ENCODE data around the gene RAE1.
A peak's percentile ranks its signal among the peaks of the same experiment; 100 is the strongest.

RAE1 gene

DNA sequence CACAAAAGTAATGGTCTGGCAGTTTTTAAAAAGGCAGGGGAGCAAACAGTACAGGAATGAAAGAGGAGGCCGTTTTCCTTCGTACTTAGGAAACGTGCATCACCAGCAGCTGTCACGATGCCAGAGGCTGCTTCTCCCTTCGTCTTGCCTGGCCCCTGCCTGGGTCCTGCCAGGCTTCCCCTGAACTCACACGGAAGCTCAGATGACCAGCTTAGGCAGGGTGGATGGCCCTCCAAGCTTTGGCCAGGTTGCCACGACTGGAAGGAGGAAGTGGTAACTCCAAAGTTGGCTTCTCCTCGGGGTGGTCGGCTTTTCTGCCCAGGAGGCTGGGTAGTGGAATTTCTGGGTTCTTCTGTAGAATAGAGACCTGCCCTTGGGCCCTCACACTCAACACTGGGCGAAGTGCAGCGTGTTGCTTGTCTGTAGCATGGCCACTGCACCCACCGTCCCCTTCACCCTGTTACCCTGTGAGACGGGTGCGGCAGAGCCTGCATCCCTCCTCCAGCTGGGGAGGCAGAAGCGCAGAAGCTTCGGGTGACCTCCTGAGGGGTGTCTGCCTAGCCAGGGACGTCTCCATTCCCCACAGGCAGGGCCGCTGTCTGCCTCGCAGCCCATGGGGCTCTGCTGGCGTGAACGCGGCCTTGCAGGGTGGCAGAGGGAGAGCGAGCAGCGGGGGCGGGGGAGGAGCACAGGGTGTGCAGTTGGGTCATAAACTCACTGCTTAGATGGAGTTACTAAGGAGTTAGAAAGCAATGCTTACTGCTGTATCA, 21.7 kb downstream of the RAE1 start:
- no peak for DNase-seq

DNA sequence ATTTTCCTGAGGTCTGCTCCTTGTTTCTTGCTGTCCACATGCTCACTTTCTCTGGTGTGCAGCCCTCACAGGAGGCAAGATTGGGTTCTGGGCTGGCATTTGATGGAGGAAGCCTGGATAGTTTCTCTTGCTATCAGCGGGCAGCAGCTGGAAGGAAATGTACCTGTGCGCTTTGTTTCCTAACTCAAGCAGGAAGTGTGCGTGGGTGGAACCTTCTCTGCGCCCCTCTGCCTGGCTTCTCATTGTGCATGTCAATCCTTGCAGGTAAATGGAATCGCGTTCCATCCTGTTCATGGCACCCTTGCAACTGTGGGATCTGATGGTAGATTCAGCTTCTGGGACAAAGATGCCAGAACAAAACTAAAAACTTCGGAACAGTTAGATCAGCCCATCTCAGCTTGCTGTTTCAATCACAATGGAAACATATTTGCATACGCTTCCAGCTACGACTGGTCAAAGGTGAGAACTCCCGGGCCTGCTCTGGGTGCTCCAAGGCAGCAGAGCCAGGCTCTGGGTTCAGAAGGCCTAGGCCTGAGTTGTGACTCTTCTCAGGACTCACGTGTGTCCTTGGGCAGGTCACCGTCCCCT, 23.4 kb downstream of the RAE1 start:
- DNase-seq, result no peak

DNA sequence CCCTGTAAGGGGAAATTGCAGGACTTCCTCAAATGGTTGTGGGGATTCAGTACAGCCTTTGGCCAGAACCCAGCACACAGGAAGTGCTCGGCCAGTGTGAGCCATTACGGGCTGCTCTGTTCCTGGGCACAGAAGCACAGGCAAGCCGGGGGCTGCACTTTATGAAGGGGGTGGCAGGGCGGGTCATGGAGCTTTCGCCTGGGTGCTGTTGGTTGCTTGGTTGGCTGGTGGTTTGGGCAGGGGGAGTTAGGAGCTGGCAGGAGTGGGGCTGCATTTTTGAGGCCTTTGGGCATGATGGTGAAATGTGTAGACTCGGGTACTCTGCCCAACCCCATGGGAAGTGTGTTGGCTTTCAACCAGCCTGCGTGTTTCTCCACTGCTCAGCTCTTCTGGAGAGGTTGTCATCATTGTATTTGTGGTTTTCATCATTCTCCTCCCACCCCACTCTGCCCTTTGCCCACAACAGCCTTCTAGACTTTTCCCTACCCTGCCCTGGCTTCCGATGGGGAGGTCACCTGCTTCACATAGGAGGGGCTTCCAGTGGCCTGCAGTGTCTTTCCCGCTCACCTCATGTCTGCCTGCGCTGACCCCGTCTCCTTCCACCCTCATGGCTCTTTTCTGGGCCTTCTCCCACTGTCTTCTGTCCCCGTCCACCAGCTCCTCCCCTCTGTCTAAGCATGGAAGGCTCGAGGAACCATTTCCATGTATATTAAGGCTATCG, 24.0 kb downstream of the RAE1 start:
- DNase-seq, result no peak

DNA sequence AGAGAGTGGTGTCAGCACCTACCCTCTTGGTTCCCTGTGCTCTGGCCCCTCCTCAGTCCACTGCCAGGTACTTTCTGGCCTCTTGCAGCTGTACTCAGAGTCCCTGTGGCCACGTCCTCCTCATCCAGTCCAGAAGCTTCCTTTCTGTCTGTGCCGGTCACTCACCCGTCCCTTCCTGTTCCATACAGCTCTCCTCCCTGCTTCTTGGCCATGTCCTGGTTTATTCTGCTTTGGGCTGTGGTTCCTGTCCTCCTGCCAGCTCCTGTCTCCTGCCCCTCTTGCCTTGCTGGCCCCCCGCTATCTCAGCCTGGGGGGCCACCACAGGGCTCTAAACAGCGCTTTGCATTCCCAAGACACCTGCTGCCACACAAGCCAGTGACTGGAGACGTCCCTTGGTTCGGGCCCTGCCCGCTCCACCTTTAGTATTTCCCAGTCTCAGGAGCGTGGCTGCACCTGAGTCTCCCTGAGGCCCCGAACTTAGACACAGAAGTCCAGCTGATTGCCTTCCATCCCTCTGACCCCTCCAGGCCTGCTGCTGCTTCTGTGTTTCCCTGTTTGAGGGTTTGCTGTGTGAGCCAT, 24.7 kb downstream of the RAE1 start:
- DNase-seq, result no peak

DNA sequence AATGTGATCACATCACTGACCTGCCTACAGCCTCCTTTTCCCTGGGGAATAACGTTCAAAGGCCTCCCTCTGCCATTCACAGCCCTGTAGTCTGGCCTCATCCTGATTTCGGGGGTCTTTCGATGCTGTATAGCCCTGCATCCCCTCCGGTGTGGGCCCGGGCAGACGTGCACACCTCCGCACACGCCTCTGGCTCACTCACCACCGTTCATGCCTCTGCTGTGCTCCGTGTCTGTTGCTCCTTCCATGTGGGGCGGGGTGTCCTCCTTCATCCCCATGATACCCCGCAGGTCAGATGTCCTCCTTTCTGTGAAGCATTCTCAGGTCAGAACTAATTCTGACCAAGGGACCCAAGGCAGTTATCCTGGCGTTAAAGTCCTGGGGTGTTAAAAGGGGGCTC, 26.3 kb downstream of the RAE1 start:
- DNase-seq, result no peak

DNA sequence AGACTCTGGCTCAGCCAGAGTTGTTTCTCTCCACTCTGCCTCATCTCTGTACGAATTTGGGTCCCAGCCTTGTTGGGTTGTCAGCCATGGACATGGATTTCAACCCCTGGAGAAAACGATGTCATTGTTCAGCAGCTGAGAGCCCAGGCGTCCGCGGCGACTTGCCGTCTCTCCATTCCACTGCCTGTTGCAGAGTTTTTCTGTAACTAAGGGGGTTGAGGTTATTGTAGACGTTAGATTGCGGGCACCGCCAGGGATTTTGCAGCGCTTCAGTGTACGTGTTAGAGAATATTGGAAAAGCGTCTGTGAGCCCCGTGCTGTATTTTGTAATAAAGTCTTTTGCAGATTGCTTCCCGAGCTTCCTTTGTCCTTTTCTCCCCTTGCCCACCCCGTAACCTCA, 27.1 kb downstream of the RAE1 start:
- DNase-seq, result no peak

DNA sequence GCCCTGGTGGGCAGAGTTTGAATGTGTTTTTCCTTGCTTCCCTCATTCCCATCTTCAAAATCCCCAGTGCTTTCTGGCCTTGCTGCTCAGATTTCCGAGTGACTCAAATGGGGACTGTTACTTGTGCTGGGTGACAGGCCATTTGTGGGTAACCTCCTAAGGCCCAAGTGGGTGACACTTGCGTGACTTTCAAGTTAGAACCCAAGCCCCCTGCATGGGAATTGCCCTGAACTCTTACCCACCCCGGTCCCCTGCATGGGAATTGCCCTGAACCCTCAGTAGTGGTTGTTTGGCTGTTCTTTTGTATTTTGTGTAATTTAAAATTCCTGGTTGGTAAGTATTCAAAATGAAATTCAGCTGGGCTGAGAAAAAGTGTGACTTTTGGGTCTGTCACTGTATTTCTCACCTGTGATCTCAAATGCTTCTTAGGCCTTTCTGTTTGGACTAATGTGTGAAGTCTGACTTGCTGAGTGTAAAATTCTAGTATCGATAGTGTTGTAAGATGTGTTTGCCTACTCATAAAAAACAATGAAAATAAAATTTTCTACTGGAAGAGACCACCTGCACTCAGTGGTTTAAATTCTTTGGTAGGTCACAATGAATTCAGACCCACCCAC, 27.7 kb downstream of the RAE1 start:
- DNase-seq, result no peak

DNA sequence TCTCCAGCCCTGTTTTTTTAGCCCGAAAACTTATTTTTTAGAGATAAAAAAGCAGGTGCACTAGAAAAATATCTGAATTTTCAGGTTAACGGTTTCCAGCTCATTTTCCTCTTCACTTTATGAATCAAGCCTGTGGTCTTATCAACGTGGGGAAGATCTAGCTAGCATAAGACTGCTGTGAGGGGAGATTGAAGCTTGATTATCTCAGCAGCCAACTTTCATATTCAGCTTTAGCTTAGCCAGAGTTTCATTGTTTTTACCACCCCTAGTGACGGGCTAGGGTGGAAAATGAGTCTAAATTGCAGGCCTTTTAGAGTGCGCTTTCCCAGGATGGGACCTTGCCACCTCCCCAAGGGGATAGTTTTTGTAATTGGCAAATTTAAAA, 28.2 kb downstream of the RAE1 start:
- no peak for DNase-seq

DNA sequence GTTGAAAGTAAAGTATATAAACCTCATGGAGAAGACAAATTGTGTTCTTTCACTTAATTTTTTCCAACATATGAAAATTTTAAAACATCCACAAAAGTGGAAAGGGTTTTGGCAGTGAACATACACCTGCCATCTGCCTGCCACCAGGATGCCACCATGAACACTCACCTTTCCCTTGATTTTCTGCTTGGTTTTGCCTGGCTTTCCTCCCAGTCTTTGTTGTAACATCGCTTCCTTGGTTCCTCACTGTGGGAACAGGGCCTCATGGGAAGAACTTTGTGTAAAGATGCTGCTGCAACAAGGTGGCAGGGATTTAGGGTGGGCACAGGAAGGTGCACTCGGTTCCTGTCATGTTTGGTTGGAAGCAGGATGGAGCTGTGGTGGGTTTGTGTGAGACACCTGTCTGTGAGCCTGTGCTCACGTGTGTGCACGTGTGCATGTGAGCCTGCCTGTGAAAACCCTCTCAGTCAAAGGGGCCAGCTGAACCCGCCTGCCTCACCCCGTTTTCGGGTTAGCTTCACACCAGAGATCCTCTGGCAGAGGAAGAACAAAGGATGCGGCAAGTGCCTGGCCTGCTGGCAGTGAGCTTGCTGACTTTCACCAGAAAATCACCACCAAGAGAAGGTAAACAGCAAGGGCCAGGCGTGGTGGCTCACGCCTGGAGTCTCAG, 29.2 kb downstream of the RAE1 start:
- DNase-seq, result no peak

DNA sequence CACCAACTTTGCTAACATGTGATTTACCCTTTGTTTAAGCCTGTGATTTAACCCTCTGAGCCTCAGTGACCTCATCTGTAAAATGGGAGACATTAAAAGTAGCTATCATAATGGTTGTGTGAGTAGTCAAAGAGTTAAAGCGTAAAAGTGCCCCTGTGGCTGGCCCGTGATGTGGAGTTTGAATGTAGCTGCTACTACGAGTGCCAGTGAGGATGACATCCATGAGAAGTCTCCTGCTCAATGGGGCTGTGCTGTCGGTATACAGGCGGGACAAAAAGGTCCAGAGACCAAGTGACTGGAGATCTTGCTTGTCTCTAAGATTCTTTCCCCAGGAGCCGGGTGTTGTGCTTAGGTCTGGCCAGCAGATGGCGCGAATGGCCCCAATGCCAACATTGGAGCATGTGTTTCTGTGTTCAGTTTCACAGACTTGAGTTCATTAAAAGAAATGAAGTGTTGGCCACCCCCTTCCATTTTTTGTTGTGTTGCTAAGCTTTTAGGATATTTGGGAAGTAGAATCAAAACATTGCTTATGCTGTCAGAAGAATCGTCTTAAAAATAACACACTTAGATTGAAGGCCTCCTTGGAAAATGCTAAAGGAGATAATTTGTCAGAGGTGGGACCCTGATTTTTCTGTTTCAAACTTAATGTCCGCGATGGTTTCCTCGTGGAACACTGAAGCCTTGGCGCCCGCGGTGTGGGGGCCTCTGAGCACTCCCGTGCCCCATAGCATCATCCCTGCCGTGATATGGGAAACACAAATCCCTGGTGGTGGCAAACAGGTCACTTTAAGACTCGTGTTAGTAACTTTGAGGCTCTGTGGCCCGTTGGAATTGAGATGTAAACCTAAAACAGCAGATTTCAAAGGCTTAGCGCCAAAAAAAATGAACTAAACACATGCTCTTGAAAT, 30.8 kb downstream of the RAE1 start:
- peak; percentile 88 for DNase-seq

DNA sequence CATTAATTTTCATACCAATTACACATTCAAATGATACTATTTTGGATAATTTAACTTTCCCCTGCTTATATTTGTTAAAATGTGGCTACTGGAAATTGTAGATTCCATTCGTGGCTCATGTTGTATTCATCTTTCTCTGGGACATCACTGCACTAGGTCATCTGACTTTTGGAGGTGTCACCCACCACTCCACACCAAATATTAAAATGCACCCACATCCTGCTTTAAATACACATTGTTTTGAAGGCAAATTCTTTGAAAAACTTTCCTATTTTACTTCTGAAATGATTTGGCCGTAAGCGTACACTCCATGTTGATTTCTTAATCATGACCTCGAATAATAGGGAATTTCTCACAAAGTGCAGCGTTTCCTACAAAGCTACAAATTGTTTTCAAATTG, 31.5 kb downstream of the RAE1 start:
- DNase-seq, result no peak

DNA sequence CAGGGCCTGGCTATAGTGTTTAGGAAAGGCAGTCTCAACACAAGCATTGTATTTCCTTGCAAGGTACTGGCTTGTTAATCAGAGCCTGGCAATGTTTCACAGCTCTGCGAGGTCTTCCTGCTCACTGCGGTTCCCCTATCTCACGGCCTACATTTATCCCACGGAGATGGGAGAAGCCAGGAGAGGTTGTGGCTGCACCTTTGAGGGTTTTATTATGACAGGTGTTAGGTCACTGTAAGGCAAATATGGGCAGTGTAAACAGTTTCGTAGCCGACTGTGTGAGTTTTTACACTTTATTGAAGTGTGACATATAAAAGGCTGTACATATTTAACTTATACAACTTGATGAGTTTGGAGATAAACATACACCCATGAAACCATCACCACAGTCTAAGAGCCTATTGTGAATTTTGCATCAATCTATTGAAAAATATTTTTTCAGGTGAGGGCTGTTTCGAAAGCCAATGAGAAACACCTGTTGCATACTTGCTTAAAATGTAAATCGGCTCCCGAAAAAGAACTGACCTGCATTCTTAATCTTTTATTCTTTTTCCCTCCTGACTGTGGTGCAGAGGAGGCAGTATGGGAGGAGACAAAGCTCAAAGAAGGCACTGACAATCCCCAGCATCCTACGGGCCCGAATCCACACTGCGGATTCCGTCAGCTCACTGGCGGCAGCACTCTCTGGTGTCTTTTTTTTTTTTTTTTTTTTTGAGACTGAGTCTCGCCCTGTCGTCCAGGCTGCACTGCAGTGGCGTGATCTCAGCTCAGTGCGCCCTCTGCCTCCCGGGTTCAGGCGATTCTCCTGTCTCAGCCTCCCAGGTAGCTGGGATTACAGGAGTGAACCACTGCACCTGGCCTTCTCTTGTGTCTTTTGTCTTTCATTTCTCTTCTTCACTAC, 32.6 kb downstream of the RAE1 start:
- no peak for DNase-seq

DNA sequence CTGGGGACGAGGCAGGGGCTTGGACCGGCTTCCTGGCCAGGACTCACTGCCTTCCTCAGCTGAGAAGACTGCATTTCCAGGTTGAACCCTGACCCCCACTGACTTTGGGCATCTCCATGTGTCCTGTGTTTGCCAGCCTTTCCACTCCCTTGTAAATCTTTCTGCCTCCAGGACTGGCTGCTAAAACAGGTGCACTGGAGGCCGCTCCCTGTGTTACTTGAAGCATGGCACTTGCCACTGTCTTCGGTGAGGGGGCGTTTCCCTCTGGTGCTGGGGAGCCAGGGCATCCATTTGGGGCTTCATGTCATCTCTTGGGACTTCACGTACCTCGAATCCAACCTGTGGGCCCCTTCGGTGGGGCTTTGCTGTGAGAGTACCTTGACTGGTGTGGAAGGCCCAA, 33.4 kb downstream of the RAE1 start:
- DNase-seq, result no peak

DNA sequence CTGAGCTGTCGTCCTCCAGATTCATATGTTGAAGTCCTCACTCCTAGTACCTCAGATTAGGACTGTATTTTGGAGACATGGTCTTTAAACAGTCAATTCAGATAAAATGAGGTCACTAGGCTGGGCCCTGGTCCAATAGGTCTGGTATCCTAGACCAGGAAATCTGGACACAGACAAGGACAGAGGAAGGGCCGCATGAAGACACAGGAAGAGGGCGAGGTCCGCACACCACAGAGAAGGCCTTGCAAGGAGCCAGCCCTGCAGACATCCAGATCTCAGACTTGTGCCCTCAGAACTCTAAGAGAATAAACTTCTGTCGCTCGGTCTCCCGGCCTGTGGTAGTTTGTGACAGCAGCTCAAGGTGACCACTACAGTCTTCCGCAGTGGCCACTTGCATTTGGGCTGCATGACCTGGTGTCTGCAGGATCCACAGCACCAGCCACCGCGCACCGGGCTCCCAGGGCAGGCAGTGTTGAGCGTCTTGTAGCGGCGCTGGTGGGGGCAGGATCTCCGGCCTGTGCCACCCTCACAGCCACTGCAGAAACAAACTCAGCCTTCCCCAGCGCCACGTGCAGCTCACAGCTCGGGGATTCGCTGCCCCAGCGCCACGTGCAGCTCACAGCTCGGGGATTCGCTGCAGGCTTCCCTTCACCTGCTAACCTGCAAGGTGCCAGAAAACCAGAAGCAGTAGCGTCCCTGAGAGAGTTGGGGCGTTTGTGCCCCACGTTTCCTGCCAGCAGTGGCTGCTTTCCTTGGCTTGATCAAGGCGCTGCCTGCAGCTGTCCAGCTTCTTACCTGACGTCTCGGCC, 34.1 kb downstream of the RAE1 start:
- no peak for DNase-seq

DNA sequence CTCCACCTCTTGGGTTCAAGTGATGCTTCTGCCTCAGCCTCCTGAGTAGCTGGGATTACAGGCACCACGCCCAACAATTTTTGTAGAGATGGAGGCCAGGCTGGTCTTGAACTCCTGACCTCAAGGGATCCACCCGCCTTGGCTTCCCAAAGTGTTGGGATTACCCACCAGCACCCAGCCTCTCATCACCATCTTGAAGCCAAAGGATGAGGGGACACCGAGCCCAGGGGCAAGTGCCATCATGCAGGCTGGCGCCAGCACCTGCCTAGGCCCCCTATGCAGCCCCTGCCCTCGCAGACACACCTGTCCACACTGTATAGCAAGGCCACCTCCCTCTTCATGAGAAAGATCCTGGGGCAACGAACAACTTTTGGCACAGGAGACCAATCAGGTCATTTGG, 34.9 kb downstream of the RAE1 start:
- DNase-seq, result no peak

DNA sequence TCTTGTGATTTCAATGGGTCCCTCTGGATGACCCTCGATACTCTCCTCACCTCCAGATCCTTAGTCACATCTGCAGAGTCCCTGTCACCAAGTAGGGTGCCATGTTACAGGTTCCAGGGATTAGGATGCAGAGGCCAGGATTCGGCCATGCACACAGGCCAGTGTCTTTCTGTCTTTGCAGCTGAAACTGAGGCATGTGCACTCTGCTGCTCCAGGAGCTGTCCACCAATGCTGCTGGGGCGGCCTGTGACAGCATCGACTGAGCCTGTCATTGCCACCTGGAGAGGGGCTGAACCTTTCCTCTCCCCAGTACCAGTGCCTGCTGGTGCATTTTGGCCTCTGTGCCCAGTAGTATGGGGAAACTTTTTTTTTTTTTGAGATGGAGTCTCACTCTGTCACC, 35.7 kb downstream of the RAE1 start:
- DNase-seq, result no peak

DNA sequence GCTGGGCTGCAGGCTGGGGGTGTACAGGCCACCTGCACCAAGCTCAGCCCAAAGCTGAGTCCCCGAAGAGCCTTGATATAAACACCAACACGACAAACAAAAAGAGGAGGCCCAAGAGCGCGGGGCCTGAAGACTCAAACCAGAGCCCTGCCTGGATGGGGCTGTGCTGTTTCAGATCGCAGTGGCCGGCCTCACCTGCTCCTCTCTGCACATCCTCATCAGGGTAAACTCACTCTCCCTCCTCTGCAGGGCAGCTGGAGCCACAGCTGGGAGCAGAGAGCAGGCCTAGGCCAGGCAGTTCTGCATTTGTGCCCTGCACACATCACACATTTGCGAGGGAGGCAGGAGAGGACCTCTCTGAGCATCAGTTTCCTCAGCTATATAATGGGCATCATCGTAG, 36.4 kb downstream of the RAE1 start:
- no peak for DNase-seq

DNA sequence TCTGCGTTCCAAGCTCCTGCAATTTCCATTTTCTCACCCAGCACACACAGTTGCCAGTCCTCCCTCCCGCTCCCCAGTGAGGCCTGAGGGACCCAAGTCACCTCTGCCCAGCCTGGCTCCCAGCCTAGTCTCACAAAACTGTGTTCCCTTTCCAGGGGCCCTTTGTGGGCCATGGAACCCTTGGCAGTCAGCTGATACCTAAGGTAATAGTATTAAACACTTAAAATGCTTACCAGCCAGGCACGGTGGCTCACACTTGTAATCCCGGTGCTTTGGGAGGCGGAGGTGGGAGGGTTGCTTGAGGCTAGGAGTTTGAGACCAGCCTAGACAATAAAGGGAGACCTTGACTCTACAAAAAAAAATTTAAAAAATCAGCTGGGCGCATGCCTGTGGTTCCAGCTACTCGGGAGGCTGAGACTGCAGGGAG, 36.9 kb downstream of the RAE1 start:
- DNase-seq, result no peak

DNA sequence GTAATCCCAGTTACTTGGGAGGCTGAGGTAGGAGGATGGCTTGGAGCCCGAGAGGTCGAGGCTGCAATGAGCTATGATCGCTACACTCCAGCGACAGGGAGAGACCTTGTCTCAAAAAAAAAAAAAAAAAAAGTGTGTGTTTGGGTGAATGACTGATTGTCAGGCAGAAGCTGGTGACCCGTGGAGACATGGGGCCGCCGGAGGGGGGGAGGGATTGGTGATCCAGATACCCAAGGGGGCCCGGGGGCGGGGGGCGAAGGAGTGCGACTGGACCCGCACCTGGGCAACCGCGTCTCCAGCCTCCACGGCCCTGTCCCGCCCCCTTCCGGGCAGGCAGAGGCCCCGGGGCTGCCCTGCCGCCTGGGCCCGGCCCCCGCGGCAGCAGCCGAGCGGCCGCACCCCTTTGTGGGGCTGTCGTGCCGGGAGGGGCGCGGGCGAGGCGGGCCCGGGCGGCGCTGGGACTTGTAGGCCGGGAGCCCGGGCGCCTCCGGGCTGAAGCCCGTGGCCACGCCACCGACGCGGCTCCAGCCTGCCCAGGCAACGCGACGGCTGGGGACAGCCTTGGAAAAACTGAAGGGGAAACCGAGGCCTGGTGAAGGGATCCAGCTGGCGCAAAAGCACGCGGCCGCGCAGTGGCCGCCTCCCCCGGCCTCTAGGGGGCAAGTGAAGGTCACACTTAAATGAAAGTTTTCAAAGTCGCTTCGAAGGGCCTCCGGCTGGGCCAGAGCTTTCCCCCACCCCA, 38.1 kb downstream of the RAE1 start:
- peak; percentile 60 for DNase-seq
